GM19238 (cell line): ENCODE data around the gene CSTF1.
"Not testable (repeated sequence)": the region's sequence is repeated elsewhere in the genome, so short reads cannot be mapped to it uniquely, and the experiment has no call there.

Experiments
- DNase-seq: peaks from one replicate; pipeline ENCODE4 v3.0.0; 2011; ENCODE audit warnings: low spot score; ENCODE audit not compliant: insufficient read length

Gene CSTF1

GRCh38 chr20:56368351-56369134 is 23.9 kb upstream of the CSTF1 start:
- no peak for DNase-seq

- no peak for DNase-seq
Measured at GRCh38 chr20:56369179-56369578, 23.3 kb upstream of the CSTF1 start.

DNA sequence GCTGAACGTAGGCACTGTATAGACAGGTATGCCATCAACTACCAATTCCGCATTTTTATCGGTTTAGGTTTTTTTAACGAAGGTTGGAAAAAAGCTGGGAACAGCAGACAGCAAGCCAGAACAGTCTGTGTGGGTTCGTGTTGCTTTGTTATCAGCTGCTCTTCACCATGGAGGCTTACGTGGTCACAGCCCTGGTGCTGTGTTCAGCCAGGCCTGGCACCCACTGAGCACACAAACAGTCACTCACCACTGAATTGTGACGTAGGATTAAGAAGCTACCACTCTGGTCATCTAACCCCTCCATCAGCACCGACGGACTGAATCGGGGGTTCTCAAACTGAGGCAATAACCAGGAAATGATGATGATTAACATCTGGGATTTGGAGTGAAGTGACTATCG is 20.5 kb upstream of the CSTF1 start:
- no peak for DNase-seq

DNA sequence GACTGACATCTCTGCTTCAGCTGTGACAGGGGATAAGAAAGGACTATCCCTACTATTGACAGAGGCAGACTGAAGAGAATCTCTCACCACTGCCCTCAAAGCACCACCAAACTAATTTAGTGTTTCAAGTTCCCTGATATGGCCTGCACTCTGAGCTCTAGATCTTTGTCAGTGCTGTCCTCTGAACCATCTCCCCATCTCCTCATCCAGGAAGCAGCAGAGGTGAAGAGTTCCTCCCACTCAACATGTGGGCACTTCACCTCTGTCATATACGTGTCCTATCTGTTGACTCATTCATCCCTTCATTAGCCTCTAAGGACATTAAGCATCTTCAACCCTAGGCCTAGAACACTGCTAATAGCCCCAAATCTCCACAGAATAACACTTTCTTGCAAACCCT is 19.6 kb upstream of the CSTF1 start:
- DNase-seq: no peak

GRCh38 chr20:56373942-56374341 is 18.5 kb upstream of the CSTF1 start:
- no peak for DNase-seq

GRCh38 chr20:56376331-56376730 is 16.1 kb upstream of the CSTF1 start:
- DNase-seq: no peak

- no peak for DNase-seq
Measured at GRCh38 chr20:56378386-56378785, 14.1 kb upstream of the CSTF1 start.

- DNase-seq: no peak
Measured at GRCh38 chr20:56380375-56380774, 12.1 kb upstream of the CSTF1 start.

DNA sequence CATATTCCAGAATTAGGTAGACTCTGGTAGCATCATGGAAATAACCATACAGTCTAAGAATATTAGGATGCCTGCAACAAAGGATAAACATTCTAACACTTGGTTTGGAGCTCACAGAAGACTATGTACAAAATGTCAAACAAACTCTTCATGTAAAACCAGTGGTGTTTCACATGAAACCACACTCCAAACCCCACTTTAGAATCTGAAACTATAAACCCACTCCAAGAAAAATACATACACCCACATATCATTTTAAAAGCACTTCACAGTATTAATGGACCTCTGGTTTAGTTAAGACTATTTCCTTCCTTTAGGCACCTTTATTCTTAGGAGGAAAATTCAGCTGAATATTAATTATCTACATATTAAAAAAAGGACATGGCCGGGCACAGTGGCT is 10.9 kb upstream of the CSTF1 start:
- no peak for DNase-seq

- DNase-seq: no peak
Measured at GRCh38 chr20:56382696-56383095, 9.7 kb upstream of the CSTF1 start.

DNA sequence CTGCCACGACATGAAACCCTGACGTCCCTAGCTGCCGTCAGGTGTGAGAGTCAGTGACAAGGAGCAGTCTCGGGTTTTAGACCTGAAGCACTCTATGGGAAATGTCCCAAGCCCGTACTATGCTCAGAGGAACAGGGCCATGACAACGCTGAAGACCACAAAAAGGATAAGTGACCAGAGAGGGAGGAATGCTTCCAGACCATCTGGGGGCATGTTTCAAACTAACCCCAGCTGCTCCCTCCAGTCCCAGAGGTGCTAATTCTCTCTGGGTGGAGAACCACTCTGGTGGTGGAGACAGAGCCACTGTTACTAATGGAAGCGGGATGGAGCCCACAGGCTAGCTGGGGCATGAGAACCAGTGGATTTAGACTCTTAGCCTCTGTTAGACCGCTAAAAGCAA is 9.1 kb upstream of the CSTF1 start:
- DNase-seq: no peak

- no peak for DNase-seq
Measured at GRCh38 chr20:56385130-56385529, 7.3 kb upstream of the CSTF1 start.

GRCh38 chr20:56386219-56386618 is 6.2 kb upstream of the CSTF1 start:
- no peak for DNase-seq

GRCh38 chr20:56388882-56389281 is 3.6 kb upstream of the CSTF1 start:
- no peak for DNase-seq

- no peak for DNase-seq
Measured at GRCh38 chr20:56389807-56390206, 2.6 kb upstream of the CSTF1 start.

DNA sequence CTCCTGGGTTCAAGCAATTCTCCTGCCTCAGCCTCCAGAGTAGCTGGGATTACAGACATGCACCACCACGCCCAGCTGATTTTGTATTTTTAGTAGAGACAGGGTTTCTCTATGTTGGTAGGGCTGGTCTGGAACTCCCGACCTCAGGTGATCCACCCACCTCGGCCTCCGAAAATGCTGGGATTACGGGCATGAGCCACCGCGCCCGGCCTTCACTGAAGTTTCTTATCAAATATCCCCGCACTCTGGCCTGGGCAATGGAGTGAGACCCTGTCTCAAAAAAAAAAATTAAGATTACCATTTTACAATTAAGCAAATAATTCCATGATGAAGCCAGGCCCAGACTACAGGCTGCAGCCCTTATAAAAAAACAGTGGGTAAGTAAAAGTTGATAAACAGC is 2.0 kb upstream of the CSTF1 start:
- not testable (repeated sequence) for DNase-seq

DNA sequence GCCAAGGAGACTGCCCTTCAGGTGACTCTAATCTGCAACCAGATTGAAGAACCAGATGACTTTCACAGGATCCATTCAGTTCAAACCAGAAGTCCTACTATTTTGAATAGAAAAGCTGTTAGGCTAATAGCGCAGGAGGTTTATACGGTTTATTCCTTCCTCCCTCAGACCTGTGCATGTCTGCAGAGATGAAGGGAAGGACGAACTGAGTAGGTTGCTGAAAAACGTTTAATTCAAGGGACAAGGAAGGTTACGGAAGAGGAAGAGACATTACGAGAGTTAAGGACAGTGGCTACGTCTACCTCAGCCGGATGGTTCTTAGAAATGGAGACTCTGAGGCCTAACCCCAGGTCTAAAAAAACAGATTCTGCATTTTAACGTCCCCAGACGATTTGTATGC is 1.4 kb upstream of the CSTF1 start:
- DNase-seq: no peak

- DNase-seq: no peak
Measured at GRCh38 chr20:56391596-56392131, 781 bp upstream of the CSTF1 start.

DNA sequence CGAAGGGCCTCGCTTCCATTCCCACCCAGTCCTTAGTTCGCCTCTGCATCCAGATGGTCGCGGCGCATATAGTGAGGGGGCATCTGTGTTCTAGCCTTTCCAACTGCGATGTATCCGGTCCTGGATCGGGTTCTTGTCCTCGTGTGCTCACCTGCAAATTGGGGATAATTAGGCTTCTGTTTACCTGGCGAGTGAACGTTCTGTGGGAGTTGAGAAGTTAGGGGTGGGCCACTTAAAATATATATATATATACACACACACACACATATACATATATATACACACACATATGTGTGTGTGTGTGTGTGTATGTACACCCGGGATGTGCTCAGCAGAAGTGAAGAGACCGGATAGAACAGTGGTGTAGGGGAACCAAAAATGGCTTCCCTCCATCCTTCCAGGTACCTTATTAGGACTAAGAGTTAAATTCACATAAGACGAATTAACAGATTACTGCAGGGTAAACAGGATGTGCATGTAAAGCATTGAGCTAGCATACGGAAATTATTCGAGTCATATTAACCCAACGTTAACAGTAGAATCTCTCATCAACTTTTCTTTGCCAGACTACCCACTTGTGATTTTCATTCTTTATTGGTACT is 537 bp downstream of the CSTF1 start:
- no peak for DNase-seq

DNA sequence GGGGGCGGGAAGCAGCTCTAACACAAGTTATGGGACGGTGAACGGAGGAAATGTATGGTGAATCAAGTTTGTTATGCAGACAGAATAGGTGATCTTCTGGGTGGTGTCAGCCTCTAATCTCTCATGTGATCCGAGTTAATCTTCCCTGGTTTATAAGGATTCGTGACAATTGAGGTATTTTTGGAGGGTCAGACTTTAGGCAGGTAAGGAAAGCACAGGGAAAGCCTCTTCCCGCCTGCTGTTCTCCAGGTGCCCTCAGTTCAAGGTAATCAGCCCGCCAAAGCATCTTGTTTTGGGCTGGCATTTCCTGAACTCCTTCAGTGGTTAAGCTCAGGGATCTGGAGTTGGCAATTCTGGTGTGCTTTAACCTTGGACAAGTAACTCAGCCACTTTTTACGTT is 1.2 kb downstream of the CSTF1 start:
- DNase-seq: no peak

- DNase-seq: no peak
Measured at GRCh38 chr20:56395166-56395565, 2.7 kb downstream of the CSTF1 start.

DNA sequence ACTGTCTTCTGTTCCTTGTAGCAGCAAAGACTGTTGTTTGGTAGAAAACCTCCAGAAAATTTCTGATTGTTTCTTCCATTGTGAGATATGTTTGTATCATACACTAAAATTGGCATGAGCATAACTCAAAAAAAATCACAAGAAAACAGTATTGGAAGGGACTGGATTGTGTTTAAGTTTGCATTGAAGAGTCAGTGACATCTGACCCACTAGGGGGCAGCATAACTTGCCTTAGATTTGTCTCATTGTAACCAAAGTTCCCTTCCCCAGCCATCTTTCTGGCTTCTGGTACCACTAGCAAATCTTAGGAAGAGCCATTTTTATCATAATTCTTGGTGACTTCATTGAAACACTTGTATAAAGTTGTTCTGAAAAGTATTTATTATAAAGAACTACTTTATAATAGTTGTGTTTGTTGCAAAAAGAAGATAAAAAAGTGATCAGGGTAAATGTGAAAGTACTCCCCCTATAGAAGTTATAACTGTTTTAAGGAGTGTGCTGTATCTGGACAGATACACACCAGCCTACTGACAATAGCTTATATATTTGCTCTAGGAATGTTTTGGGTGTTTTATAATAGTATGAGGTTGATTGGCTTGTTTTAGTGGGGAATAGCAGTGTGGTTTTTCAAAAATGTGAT is 7.7 kb downstream of the CSTF1 start:
- no peak for DNase-seq

- DNase-seq: no peak
Measured at GRCh38 chr20:56403465-56403864, 11.0 kb downstream of the CSTF1 start.
